Measurements from ENCODE around the gene FAM131A.

The FAM131A gene

GRCh38 chr3:184351511-184352148, 14.2 kb downstream of the FAM131A start:
- no peak for DNase-seq (ENCODE audit: low read depth in 1 of 2, low spot score in 1 of 2)
- no peak overlapping the region for H3K27ac ChIP-seq (replicated peaks)

DNA sequence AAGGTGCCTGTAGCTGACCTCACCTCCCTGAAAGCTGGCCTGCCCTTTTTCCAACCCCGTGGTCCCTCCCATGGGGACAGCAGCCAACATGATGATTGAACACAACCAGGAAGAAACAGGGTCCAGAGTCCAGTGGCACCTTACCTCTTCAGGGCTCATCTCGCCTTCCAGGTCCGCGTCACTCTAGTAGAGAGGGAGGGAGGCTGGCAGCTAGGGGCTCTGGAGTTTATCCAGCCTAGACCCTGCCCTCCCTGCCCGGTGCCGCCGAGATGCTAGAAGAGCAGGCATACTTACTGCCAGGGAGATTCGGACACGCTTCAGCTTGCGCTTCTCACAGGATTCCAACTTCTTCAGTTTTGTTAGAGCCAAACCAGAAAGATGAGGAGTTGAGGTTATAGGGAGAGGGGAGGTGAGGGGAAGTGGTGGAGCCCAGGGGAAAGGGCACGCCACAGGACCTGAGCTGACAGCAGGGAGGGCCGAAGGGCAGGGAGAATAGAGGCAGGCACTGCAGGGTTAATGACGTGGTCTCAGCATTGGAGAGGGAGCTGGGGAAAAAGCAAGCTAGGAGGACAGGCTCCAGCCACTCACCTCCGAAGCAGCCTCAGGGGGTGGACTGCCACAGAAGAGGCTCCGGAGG, 14.9 kb downstream of the FAM131A start:
- no peak for DNase-seq (ENCODE audit: low read depth in 1 of 2, low spot score in 1 of 2)
- TF ChIP-seq CTCF (IDR thresholded peaks at IDR 0.05; ENCODE audit: insufficient read depth, low read length): no peak
- no peak for TF ChIP-seq POLR2AphosphoS5 (IDR thresholded peaks at IDR 0.05; ENCODE audit: low read depth)
- no peak for TF ChIP-seq SPI1 (IDR thresholded peaks at IDR 0.05; ENCODE audit: borderline replicate concordance, low read depth)
- no peak for TF ChIP-seq REST (IDR thresholded peaks at IDR 0.05; ENCODE audit: insufficient replicate concordance, low read depth)
- no peak for TF ChIP-seq GABPA (IDR thresholded peaks at IDR 0.05; ENCODE audit: low read depth)
- no peaks in the 10 kb centered on the region for H3K27me3 ChIP-seq (ENCODE audit: insufficient read depth, poor library complexity, severe bottlenecking)
- no peak overlapping the region for H3K4me3 ChIP-seq (replicated peaks; ENCODE audit: insufficient read depth, low read length)
- no peak overlapping the region for H3K27ac ChIP-seq (replicated peaks)

More at GRCh38 chr3:184351511-184352148, 14.2 kb downstream of the FAM131A start:
- TF ChIP-seq REST (IDR thresholded peaks at IDR 0.05; ENCODE audit: insufficient replicate concordance, low read depth) (no peak), GABPA (IDR thresholded peaks at IDR 0.05; ENCODE audit: low read depth) (no peak), POLR2AphosphoS5 (IDR thresholded peaks at IDR 0.05; ENCODE audit: low read depth) (no peak), SPI1 (IDR thresholded peaks at IDR 0.05; ENCODE audit: borderline replicate concordance, low read depth) (no peak)
- no peak overlapping the region for H3K4me3 ChIP-seq (replicated peaks; ENCODE audit: insufficient read depth, low read length)
- H3K27me3 ChIP-seq (ENCODE audit: insufficient read depth, poor library complexity, severe bottlenecking): no peaks in the 10 kb centered on the region

- H3K4me3 ChIP-seq (replicated peaks; ENCODE audit: insufficient read depth, low read length): no peak overlapping the region
- no peak for DNase-seq (ENCODE audit: low read depth in 1 of 2, low spot score in 1 of 2)
- H3K27me3 ChIP-seq (ENCODE audit: insufficient read depth, poor library complexity, severe bottlenecking): no peaks in the 10 kb centered on the region
- no peak for TF ChIP-seq REST (IDR thresholded peaks at IDR 0.05; ENCODE audit: insufficient replicate concordance, low read depth)
- TF ChIP-seq GABPA (IDR thresholded peaks at IDR 0.05; ENCODE audit: low read depth): no peak
- no peak for TF ChIP-seq CTCF (IDR thresholded peaks at IDR 0.05; ENCODE audit: insufficient read depth, low read length)
- TF ChIP-seq SPI1 (IDR thresholded peaks at IDR 0.05; ENCODE audit: borderline replicate concordance, low read depth): no peak
- no peak for TF ChIP-seq POLR2AphosphoS5 (IDR thresholded peaks at IDR 0.05; ENCODE audit: low read depth)
- no peak overlapping the region for H3K27ac ChIP-seq (replicated peaks)
Observed at GRCh38 chr3:184352897-184353545, 15.6 kb downstream of the FAM131A start.

Data from HL-60 (cell line).